GM20431 (cell line): Measurements from ENCODE around the gene FAHD1.
"Not testable (repeated sequence)": the region's sequence is repeated elsewhere in the genome, so short reads cannot be mapped to it uniquely, and the experiment has no call there.

Experiments used
- in situ Hi-C: fragments of 300-500 bp; cut with MseI, MboI; formaldehyde crosslinking; loops from one replicate; pipeline ENCODE4 v1.15.0; 2020; ENCODE audit warnings: low sequenced_read_pairs; ENCODE audit not compliant: unreplicated experiment

The FAHD1 gene

DNA sequence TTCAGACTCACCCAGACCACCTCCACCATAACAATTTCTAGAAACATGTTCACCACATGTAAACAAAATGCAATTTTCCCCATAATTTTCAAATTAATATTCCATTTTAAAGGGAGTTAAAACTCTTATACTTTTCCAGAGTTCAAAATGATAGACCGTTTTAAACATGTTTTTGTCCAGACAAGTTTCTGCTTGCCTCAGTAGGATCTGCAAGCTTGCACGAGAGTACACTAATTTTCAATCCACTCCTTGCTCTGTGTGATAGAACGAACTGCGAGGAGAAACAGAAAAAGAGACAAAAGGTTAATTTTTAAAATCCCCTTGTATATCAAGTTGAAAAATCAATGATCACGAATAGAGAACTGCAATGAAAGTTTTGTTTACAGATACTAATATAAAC is 7.1 kb downstream of the FAHD1 start:
- in situ Hi-C loops: no loop called here

DNA sequence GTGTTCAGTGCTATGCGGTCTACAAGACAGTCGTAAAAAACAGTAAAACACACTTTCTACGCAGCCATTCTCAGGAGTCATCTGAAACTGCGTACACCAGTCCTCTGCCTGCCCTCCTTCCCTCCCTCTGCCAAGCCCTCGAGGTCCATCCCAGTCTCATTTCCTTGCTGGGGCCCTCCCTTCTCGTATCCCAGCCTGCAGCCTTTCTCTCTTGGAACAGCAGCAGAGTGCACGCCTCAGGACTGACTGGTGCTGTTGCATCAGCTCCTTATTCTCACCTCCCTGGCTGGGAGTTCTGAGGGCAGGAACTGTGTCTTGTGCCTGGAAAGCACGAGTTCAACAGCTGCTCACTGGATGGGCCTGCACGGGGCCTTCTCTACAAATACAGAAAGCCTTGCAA is 12.5 kb downstream of the FAHD1 start:
- in situ Hi-C loops: no loop called here

DNA sequence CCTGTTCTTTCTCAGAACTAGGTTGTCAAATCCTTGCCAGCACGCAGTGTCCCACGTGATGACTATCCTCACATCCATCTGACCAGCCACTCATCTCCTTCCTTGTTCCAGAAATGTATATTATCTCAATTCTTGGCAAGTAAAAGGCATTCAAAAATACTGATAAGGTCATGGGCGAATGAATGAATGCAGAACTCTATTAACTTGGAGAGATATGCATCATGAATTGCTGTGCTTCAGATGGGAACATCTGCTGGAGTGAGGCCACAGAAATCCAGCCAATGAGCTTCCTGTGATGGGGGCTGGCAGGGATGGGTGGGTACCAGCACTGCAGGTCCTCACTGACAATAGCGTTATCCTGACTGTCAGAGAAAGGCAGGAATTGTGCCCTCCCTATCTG is 19.0 kb downstream of the FAHD1 start:
- in situ Hi-C loops: no loop called here

DNA sequence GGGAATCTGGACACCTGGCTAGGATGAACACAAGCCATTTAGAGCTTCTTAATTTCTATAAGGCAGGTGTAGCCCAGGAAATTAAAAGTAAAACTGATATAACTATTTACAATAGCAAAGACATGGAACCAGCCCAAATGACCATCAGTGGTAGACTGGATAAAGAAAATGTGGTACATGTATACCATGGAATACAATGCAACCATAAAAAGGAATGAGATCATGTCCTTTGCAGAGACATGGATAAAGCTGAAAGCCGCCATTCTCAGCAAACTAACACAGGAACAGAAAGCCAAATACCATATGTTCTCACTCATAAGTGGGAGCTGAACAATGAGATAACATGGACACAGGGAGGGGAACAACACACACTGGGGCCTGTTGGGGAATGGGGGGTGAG is 19.4 kb downstream of the FAHD1 start:
- in situ Hi-C loops: no loop called here

DNA sequence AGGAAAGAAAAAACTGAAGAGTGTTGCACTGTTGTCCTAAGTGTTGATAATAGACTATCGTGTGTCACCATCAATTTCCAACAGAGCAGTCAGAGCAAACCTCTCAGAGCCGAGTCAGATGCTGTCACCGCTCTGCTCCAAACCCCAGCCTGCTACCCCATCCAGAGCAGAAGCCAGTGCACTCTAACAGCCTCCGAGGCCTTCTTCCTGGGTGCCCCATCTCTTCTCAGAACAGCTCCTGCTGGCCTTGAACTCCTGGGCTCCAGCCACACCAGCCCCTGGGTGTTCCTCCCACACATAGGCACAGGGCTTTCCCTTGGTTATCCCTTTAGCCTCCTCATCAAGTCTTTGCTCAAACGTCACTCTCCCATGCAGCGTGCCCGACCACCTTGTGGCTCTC is 24.0 kb downstream of the FAHD1 start:
- in situ Hi-C loops: no loop called here

DNA sequence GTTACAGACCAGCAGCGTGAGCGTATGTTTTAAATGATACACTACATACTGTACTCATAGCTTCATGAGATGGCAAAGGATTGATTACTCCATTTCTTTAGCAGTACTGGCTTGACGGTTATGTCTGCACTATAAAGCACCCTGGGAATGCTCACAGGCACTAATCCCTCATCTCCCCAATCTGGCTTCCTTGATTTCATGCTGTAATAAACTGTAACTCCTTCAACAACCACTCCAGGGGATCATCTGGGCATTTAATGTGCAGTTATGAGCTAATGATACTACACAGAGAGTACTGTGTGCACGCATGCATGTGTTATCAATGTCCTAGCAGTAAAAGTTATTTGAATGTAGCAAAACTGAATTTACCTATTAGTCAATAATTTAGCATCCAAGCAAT is 24.8 kb downstream of the FAHD1 start:
- in situ Hi-C loops: no loop called here

DNA sequence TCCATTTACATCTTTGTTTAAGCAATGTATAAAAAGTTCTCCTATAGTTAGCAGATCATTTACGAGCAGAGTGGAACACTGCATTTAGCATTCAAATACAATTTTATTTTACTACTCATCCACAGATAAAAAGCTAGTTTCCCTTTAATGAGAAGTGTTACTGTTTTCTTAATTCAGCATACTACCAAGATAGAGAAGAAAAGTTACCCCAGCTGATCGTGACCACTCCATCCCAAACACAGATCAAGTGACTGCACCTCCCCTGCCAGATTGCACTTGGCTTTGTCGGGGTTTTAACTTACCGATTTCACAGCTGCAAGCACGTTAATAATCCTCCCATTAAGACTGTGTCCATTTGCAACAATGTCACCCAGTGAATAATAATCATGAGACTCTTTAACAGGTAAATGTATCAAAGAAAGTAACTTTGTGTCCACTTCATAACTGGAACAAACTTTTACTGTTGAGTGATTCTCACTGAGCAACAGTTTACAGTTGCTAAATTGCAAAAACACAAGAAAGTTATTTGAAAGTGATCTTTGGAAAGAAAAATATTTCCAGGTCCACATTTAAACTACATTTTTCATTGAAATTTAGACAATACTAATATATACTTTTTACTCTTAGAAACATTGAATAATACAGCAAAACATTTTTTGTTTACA is 30.6 kb downstream of the FAHD1 start:
- in situ Hi-C loops: no loop called here

DNA sequence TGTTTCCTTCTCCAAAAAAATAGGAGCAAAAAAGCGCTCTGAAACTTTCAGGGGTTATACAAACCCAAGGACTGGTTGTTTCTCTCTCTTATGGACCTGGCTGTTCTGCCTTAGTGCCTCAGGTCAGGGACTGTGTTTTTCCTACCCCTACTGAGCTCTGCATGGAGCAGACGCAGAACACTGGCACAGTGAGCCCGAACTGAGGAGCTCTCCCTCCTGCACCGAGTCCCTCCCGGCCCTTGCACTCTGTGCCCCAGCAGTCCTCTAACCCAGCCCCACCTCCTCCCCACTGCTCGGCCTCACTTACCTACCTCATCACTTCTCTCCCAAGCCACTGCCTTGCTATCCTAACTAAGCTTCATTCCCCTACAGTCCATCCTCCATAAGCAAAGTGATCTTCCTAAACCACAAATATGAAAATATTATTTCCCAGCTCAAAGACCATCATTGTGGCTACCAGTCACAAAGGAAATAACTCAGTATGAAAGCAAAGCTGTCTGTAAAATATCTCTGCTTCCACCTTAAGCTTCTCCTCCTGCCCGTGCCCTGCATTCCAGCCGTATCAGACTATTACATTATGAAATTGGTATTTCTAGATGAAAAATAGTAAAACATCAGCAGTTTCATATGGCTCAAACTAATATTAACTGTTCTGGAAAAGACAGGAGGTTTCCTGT is 31.3 kb downstream of the FAHD1 start:
- in situ Hi-C loops: no loop called here

DNA sequence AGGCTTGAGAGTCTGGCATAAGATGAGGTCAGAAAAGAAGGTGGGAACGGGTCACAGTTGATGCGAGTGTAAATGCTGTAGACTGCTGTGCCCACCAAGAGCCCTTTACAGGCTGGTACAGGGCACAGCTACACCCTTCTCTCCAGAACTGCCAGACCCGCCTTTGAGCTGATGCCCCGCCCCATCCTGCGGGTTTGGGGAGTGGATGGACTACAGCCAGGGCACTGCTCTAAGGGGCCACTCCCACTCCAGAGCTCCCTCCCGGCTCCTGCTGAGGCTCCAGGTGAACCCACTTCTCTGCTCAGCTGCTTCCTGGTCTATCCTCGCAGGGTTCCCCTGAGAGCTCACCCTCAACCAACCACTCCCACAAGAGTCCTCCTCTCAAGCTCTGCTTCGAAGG is 32.6 kb downstream of the FAHD1 start:
- in situ Hi-C loops: loop anchor here (10.0 kb wide), 1 partner anchor 75 kb away; no protein-coding TSS in a partner anchor

DNA sequence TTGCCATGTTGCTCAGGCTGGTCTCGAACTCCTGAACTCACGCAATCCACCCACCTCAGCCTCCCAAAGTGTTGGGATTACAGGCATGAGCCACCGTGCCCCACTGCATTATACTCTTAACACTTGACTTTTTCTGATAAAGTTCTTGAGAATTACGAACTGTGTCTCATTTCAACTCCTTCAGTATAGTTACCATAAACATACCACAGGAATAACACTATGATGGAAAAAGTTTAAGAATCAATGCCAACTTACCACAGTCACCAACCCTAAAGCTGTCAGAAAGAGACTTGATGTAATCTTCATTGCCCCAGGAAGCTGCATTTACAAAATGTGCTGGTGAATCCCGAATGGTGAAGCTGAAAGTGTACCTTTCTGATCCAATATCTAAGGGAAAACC is 34.7 kb downstream of the FAHD1 start:
- in situ Hi-C loops: loop anchor here (10.0 kb wide), 1 partner anchor 73 kb away; no protein-coding TSS in a partner anchor

DNA sequence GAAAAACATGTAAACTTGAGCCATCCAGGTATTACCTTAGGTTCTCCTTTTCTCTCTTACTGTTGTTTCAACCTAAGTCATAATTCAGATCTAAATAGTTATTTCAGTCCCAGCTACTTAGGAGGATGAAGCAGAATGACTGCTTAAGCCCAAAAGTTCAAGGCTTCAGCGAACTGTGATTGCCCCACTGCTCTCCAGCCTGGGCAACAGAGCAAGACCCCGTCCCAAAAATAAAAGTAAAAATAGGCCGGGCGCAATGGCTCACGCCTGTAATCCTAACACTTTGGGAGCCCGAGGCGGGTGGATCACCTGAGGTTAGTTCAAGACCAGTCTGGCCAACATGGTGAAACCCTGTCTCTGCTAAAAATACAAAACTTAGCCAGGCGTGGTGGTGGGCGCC is 35.4 kb downstream of the FAHD1 start:
- in situ Hi-C loops: loop anchor here (10.0 kb wide), 1 partner anchor 72 kb away; no protein-coding TSS in a partner anchor

DNA sequence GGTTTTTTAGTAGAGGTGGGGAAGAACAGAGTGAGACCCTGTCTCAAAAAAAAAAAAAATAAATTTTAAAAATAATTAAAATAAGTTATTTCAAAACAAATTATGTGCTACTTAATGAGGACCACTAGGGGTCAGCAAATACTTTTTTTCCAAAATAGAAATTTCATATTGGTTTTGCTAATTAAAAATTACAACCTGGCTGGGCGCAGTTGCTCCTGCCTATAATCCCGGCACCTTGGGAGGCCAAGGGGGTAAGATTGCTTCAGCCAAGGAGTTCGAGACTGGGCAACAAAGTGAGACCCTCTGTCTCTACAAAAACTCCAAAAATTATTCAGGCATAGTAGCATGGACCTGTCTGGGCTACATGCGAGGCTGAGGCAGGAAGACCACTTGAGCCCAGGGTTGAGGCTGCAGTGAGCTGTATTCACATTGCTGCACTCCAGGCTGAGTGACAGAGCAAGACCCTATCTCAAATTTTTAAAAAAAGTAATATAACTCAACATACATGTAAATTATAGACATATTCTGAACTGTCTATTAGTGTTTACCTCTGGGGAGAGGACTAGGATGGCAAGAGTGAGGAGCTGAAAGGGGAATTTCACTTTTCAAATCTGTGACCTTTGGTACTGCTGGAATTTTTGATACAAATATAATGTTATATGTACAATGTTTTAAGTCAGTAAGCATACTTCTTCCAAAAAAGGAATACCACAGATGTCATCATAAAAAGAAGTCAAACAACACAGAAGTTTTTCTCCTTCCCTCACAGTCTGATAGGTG is 36.9 kb downstream of the FAHD1 start:
- in situ Hi-C loops: loop anchor here (10.0 kb wide), 1 partner anchor 71 kb away; no protein-coding TSS in a partner anchor

DNA sequence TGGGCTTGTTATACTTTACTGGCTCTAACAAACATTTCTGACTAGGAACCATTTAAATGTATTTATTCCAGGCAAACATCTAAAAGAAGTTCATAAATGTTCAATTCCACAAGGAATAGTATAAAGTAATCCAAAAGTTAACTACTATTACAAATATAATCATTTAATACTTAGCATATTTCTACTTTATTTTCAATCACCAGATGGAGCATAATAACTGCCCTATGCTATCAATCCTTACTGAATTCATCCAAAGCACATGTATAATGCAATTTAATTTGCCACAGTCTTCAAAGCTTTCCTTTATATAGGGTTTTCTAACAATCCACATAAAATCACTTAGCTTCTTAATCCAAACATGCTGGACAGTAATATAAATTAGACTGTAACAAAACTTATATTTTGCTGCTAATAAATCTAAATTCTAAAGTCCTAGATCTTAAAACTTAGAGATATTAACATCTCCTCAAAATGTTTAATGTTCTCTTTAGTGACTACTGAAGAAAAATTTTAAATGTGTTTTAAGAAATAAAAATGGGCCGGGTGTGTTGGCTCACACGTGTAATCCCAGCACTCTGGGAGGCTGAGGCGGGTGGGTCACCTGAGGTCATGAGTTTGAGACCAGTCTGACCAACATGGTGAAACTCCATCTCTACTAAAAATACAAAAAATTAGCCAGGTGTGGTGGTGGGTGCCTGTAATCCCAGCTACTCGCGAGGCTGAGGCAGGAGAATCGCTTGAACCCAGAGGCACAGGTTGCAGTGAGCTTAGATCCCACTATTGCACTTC is 39.1 kb downstream of the FAHD1 start:
- in situ Hi-C loops: loop anchor here (10.0 kb wide), 1 partner anchor 69 kb away; no protein-coding TSS in a partner anchor

DNA sequence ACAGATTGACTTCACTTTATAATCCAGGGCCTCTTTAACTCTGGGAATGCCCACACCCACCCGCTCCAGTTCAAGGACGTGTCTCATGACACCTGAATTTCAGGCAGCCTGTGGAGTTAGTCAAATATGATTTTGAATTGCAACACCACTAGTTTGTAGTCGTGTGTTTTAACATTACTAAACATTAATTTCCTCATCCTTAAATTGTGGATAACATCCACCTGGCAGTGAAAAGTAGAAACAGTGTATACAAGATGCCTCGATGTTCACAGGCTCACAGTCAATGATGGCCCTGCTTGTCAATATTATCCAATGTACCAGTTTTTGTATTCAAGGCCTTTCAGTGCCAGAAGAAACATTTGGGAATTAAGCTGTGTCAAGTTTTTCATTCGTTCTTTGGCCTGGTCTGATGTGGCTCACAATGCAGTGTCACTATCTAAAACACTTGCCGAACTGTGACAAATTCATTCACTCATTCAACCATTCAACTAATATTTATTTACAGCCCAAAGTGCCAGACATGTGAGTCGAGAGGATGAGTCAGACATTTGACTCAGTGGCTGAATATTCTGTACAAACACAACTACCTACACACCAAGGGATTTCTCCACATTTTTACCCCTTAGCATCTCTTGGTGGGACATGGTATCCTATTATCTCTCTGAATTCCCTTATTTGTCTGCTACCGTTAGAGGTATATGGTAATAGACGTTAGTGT is 43.5 kb downstream of the FAHD1 start:
- in situ Hi-C loops: no loop called here

DNA sequence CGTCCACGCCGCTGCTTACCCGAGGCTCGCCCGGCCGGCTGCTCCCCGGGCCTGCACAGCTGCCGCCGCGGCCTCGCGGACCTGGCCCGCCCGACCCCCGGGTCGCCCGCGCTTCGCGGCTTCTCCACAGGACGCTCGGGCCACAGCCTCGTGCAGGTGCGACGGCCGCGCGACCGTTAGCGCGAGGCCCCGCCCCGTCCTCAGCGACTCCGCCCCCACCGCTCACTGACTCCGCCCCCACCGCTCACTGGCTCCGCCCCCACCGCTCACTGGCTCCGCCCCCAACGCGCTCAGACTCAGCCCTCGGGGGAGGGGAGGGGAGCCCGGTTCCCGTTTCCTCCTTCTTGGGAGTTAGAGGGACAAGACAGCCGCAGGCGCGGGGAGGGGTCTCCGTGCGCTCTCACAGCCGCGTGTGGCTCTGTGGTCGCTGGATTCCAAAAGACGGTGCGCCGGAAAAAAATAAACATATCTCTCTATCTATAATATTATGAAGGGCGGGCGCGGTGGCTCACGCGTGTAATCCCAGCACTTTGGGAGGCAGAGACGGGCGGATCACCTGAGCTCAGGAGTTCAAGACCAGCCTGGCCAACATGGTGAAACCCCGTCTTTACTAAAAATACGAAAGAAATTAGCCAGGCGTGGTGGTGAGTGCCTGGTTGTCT is 45.1 kb downstream of the FAHD1 start, which contains the start of gene MEIOB:
TSS of gene MEIOB (minus strand) at position 191 of the 662 bp plus-strand sequence. CDS start 3,989 bp downstream, outside the sequence.
- in situ Hi-C loops: no loop called here

DNA sequence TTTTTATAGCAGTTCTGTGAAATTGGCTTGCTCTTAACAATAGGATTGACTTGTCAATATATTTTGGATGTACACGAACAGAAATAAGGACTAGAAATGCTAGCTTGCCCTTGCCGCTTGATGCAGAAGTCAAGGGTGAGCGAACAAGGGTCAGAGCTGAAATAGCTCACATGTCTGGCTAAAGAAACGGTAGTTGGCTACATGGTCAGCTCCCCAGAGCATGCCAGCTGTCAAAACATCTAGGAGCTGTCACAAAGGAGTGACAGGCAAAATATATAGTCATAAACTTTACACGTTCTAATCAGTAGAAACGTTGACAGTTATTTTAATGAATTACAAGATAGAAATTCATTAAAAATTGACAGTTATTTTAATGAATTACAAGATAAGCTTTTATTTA is 47.8 kb downstream of the FAHD1 start:
- in situ Hi-C loops: no loop called here

DNA sequence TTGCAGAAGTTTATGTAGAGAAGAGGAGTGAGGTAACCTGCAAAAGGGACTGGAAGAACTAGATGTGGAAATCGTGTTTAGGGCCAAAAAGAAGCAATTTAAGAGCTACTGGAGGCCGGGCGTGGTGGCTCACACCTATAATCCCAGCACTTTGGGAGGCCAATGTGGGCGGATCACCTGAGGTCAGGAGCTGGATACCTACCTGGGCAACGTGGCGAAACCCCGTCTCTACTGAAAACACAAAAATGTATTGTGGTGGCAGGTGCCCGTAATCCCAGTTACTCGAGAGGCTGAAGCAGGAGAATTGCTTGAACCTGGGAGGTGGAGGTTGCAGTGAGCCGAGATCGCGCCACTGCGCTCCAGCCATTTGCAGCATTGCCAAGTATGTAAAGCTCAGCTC is 49.1 kb downstream of the FAHD1 start:
- in situ Hi-C loops: not testable (repeated sequence)

DNA sequence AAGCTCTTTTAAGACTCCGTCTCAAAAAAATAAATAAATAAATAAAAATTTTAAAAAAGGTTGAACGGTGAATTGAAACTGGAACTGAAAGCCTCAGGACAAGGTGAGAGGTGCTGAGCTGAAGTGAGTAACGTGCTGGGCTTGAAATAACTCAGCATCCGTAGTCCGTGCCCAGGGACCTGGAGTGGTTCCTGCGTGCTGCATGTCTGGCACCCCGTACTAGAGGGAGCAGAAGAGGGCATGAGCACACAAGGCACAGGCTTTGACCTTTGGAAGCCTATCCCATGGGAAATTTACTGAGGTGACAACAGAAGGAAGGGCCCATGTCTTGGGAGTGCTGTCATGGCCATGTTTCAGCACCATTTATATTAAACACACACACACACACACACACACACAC is 49.5 kb downstream of the FAHD1 start:
- in situ Hi-C loops: no loop called here

DNA sequence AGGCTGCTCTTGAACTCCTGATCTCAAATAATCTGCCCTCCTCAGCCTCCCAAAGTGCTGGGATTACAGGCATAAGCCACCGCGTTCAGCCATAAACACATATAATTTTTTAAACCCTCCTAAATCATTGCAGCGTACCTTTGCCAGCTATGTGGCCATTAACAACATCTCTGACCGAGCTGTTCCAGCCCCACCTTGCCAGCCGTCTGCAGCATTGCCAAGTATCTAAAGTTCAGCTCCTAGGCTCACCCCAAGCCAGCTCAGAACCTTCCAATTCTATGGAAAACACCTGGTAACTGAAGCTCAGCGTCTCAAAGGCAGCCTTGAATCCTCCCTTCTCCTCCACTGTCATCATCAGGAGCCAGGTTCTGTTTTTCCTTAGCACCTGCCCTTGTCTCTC is 50.1 kb downstream of the FAHD1 start:
- in situ Hi-C loops: no loop called here
